Suprapubic skin (tissue), 2 donors: ENCODE results near the gene TRIM63.

Source experiments
- EP300 ChIP-seq: sonication (generic); formaldehyde crosslinking; IDR thresholded peaks from one replicate; pipeline ENCODE4 v1.6.1; 2017; ENCODE audit warnings: antibody characterized with exemption
- POLR2A ChIP-seq, 2 donors: fragments of 450-650 bp; IDR thresholded peaks; one replicate each; pipeline ENCODE4 v1.6.1; 2017; ENCODE audit warnings: antibody characterized with exemption in 2 of 2, mild to moderate bottlenecking in 2 of 2, moderate library complexity in 2 of 2

GRCh38 chr1:26037904-26038303 lies 29.5 kb downstream of the TRIM63 start:
- no peak for TF ChIP-seq POLR2A (IDR thresholded peaks at IDR 0.05)
- no peak for TF ChIP-seq EP300
